Middle frontal gyrus (tissue), 1 donor: ENCODE measurements around the gene NOP53.
"Not testable (repeated sequence)": the region's sequence is repeated elsewhere in the genome, so short reads cannot be mapped to it uniquely, and the experiment has no call there.

Source experiments
- DNase-seq: peaks from one replicate; pipeline ENCODE4 v3.0.0-alpha.2; 2015; ENCODE audit warnings: low spot score; ENCODE audit errors: extremely low spot score

Gene NOP53

DNA sequence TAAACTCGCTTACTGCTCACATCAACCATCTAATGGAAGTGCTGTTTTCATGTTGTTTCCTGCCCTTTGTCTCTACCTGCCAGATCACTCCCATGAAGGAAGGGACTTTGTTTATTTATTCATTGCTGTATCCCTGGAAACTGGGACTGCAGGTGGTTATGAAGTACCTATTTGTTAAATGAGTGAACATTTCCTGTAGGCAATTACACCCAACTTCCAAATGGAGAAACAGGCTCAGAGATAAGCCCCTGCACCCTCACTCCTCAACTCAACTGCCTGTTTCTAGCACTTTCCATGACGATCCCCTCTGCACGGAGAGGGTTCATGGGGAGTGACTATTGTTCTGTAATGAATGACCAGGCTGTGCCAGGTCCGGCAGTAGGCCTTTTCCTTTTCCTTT lies 31.2 kb downstream of the NOP53 start:
- DNase-seq = no peak

GRCh38 chr19:47777245-47778048 lies 32.1 kb downstream of the NOP53 start:
- DNase-seq = not testable (repeated sequence)

- peak; percentile 58 for DNase-seq
Observed at GRCh38 chr19:47778049-47778953, 33.0 kb downstream of the NOP53 start, which contains the start of gene SELENOW. Gene SELENOW, plus strand, starts transcription at chr19:47778703. Its CDS starts 83 bp downstream, at chr19:47778786.

- no peak for DNase-seq
Observed at GRCh38 chr19:47778954-47779351, 33.6 kb downstream of the NOP53 start.

GRCh38 chr19:47779524-47780214 lies 34.3 kb downstream of the NOP53 start:
- no peak for DNase-seq

DNA sequence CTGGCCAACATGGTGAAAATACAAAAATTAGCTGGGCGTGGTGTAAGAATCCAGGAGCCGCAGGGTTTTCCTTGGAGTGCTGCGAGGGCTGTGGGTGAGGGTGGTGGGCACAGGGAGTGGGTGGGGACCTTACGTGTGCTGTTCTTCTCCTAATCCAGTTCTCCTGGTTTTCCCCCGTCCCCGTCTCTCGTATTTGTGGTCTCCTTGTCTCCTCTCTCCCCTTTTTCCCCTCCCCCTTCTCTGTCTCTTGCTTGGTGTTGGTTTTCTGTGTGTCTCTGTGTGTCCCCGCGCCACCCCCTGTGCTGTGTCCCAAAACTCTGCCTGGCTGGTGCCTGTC lies 34.8 kb downstream of the NOP53 start:
- DNase-seq = no peak

DNA sequence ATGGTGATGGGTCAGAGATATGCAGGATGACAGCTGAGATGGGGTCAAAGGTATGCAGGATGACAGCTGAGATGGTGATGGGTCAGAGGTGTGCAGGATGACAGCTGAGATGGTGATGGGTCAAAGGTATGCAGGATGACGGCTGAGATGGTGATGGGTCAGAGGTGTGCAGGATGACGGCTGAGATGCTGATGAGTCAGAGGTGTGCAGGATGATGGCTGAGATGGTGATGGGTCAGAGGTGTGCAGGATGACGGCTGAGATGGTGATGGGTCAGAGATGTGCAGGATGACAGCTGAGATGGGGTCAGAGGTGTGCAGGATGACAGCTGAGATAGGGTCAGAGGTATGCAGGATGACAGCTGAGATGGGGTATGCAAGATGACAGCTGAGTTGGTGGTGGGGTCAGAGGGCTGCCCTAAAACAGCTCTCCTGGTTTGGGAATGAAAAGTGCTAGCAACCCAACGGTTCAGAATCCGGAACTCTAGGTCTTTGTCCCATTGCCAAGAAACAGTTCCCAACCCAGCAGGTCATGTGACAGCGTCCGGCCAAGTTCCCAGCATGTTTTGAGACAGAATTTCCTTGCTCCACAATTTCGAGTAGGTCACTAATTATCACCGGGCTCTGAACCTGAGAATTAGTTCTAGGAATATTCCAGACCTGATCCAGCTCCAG lies 36.4 kb downstream of the NOP53 start:
- peak; percentile 22 for DNase-seq

DNA sequence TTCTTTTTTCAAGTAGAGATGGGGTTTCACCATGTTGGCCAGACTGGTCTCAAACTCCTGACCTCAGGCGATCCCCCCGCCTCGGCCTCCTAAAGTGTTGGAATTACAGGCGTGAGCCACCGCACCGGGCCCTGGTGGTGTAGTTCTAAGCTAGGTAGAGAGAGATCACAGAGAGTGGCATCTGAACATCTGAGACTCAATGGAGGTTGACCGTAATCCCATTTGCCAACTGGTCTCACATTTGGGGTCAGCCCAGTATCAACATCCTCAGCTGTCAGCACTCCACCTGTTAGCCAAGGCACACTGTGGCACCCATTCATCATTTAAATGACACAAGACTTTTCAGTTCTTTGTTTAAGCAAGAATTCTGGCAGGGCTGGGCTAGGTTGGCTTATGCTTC lies 41.2 kb downstream of the NOP53 start:
- DNase-seq = no peak

GRCh38 chr19:47787307-47787706 lies 42.0 kb downstream of the NOP53 start:
- not testable (repeated sequence) for DNase-seq

DNA sequence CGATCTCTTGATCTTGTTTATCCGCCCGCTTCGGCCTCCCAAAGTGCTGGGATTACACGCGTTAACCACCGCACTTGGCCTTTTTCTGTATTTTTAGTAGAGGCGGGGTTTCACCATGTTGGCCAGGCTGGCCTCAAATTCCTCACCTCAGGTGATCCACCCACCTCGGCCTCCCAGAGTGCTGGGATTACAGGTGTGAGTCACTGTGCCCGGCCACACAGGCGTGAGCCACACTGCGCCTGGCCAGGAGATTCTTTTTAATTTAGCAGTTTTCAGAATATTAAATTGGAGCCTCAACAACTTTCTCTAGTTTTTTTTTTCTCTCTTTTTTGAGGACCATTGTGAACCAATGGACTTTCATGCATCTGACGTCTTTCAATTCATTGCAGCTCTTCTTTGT lies 44.5 kb downstream of the NOP53 start:
- DNase-seq = not testable (repeated sequence)

DNA sequence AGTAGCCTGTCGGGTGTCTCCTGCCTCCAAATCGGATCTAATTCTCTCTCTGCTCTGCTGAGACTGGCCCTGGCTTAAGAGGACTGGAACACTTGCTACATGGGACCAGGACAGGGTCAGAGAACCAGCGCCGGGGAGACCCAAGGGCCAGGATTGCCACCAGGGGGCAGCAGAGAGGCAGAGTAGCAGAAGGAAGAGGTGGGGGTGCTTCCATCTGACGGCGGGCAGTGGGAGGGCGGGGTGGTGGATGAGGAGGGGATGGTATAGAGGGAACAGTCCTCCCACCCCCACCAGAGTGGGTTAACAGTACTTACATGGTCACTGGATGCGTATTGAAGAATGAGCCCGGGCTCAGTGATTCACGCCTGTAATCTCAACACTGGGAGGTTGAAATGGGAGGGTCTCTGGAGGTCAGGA lies 45.1 kb downstream of the NOP53 start:
- DNase-seq = no peak

GRCh38 chr19:47792616-47793015 lies 47.3 kb downstream of the NOP53 start:
- DNase-seq = no peak

DNA sequence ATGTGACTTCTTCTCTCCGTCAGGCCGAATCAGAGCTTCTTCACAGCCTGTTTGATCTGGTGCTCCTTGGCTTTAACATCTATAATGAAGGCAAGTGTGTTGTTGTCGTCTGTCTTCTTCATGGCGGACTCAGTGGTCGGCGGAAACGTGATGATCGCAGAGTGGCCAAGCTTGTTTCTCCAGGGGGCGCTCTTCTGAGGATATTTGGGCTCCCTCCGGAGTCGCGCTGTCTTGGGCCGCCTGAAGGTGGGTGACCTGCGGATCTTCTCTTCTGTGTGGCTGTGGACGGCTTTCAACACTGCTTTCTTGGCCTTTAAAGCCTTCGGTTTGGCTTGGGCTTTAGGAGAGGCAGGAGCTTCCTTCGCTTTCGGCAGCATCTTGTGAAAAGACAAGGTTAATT lies 49.2 kb downstream of the NOP53 start:
- no peak for DNase-seq

DNA sequence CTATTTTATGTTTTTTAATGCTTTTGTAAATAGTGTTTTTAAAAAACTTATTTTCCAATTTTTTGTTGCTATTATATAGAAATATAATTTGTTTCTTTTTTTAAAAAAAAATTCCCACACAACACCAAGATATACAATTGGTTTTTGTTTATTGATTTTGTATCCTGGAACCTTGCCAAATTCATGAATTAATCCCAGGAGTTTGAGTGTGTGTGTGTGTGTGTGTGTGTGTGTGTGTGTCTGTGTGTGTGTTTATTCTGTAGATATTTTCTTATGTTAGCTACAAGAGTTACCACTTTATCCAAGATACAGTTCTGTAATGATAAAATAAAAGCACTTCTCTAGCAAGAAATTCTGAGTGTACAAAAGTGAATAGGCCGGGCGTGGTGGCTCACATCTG lies 51.4 kb downstream of the NOP53 start:
- DNase-seq = no peak

DNA sequence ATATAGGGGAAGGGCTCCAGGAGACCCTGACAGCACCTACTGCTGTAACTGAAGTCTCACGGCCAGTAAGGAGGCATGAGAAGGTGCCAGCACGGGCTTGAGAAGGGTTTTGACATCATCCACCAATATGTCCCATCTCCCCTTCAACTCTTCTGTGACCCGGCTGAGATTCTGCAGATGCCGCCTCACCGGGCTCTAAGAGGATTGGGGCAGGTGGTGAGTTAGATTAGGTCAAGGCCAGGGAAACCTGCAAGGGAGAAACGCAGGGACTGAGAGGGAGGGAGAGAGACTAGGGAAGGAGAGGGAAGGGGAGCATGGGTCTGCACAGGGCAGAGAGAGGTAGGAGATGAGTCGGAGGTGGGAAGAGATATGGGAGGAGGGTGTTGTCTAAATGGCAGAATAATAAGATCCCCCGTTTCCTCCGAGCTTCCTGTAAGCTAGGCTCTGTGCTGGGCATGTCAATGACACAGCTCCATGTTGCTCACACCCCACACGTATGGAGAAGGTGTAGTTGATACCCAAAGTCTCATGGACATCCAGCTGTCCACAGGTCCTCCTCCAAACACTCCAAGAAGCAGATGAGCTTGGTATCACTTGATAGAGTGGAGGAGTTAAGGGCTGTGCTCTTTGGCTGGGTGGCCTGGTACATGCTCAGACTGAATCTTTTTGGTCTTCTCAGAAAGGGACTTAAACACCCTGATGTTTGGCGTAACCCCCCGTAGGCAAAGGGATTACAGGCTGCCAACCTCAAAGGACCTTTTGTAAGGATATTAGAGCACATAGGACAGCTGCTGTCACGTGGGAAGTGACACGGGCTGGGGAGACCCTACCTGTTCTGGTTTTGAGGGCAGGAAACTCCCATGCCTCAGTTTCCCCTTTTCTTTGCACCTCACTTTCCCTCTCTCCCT lies 52.9 kb downstream of the NOP53 start:
- DNase-seq = no peak

DNA sequence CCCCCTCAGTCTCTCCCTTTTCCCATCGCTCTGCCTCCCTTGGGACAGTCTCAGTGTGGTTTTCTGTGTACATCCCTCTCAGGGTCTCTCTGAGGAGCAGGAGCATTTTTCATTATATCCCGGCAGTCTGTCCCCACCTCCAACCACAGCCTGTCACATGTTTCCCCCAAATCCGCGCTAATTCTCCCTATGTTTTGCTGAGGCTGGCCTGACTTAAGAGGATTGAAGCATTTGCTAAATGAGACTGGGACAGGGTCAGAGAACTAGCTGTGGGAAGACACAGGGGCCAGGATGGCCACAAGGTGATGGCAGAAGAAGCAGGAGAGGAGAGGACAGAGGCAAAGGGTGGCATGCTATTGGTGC lies 53.5 kb downstream of the NOP53 start:
- no peak for DNase-seq

- DNase-seq = no peak
Observed at GRCh38 chr19:47801270-47801669, 55.9 kb downstream of the NOP53 start.

GRCh38 chr19:47802521-47803043 lies 57.2 kb downstream of the NOP53 start:
- no peak for DNase-seq

DNA sequence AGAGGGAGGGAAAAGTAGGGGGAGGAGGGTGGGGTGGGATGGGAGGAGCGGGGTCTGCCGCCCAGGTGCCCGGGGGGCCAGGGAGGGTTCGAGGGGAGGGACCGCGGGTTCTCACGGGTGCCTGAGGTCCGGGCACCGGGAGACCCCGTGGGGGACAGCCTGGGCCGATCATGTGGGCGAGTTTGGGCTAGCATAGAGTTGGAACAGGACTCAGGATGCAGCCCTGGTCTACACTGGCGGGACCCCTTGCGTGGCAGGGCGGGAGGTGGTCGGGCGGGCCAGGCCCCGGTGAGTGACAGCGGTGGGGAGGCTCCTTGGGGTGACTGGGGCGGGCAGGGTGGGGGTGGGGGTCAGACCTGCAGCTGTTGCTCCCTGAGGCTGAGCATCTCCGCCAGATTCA lies 57.8 kb downstream of the NOP53 start:
- not testable (repeated sequence) for DNase-seq

GRCh38 chr19:47803671-47804070 lies 58.3 kb downstream of the NOP53 start:
- not testable (repeated sequence) for DNase-seq
